Panc1 (cell line): ENCODE data around the gene PPP1R36. TPM values are rescaled to one million over a fixed set of nuclear protein-coding genes. Genes with fewer than 3 reads are reported as not detected.
A peak's percentile ranks its signal among the peaks of the same experiment; 100 is the strongest.

Source experiments
- ATAC-seq: fragments of 200-7000 bp; cut with Tn5 transposase; 2 replicates; pipeline ENCODE4 v1.9.1; 2020; ENCODE audit warnings: mild to moderate bottlenecking, moderate library complexity
- BruUV-seq: library from RNA; stranded (reverse); fragments of 400-500 nt; replicated peaks from 2 replicates; lab custom pipeline; 2021; lab: Mats Ljungman, UMichigan
- CTCF ChIA-PET: fragments of 300-600 bp; sonication (Branson Sonifier 250); formaldehyde crosslinking; loops from one replicate; lab custom pipeline; 2022; ENCODE audit warnings: antibody characterized with exemption; lab: Charles Lee
- POLR2A ChIA-PET: fragments of 300-600 bp; sonication (Branson Sonifier 250); formaldehyde crosslinking; loops from one replicate; lab custom pipeline; 2022; ENCODE audit warnings: antibody characterized with exemption; lab: Charles Lee
- DNase-seq: peaks from one replicate; pipeline ENCODE4 v3.0.0-alpha.2; 2010; ENCODE audit warnings: low read depth, low spot score
- H3K27ac ChIP-seq: 2 replicates; pipeline ENCODE4 v1.5.1; 2011; ENCODE audit warnings: mild to moderate bottlenecking, low read length, inconsistent platforms
- H3K27me3 ChIP-seq: fragments of 200-500 bp; sonication (Bioruptor generic); 2 replicates; pipeline ENCODE4 v1.6.0; 2014; ENCODE audit warnings: low read length, inconsistent platforms; ENCODE audit not compliant: control insufficient read depth, insufficient read depth
- H3K36me3 ChIP-seq: fragments of 200-500 bp; sonication (Bioruptor generic); 2 replicates; pipeline ENCODE4 v1.5.1; 2014; ENCODE audit warnings: inconsistent platforms, mild to moderate bottlenecking, low read length, moderate library complexity; ENCODE audit not compliant: control insufficient read depth, insufficient read depth
- H3K4me1 ChIP-seq: 2 replicates; pipeline ENCODE4 v1.5.1; 2011; ENCODE audit warnings: inconsistent platforms, mild to moderate bottlenecking, low read length, moderate library complexity; ENCODE audit not compliant: control insufficient read depth, insufficient read depth
- H3K4me3 ChIP-seq, 2 experiments: 2 replicates each; pipeline ENCODE4 v1.5.1; 2011 to 2012; ENCODE audit warnings: low read depth in 2 of 2, low read length in 2 of 2, mild to moderate bottlenecking in 2 of 2, inconsistent platforms in 1 of 2, moderate library complexity in 1 of 2
- H3K9me3 ChIP-seq: fragments of 200-500 bp; sonication (Bioruptor generic); 2 replicates; pipeline ENCODE4 v1.5.1; 2014; ENCODE audit warnings: low read depth, mild to moderate bottlenecking, inconsistent platforms, low read length, moderate library complexity; ENCODE audit not compliant: control insufficient read depth, insufficient read depth
- POLR2AphosphoS5 ChIP-seq: IDR thresholded peaks from 2 replicates; pipeline ENCODE4 v1.6.1; 2012; ENCODE audit warnings: mild to moderate bottlenecking, low read depth, low read length, moderate library complexity
- SIN3A ChIP-seq: IDR thresholded peaks from 2 replicates; pipeline ENCODE4 v1.6.1; 2012; ENCODE audit warnings: low read depth, mild to moderate bottlenecking, low read length, moderate library complexity, borderline replicate concordance; ENCODE audit not compliant: insufficient read depth
- TCF7L2 ChIP-seq: IDR thresholded peaks from 2 replicates; pipeline ENCODE4 v1.6.1; 2011; ENCODE audit warnings: mild to moderate bottlenecking, low read depth, low read length, inconsistent platforms
- in situ Hi-C: cut with HindIII; loops from 2 replicates; pipeline ENCODE4 v1.10.0; 2016; ENCODE audit warnings: low sequenced_read_pairs, low pct_unique_long_range_greater_than_20kb
- intact Hi-C: fragments of 100-400 bp; cut with micrococcal nuclease; formaldehyde crosslinking; loops from one replicate; pipeline ENCODE4 v1.10.0; 2022; ENCODE audit not compliant: unreplicated experiment
- total RNA-seq: library from RNA; stranded (reverse); gene quantifications from one replicate; pipeline ENCODE4 v1.2.1, GENCODE V29; 2021; ENCODE audit not compliant: unreplicated experiment
- TF ChIP-seq, protein P1 (sequence below), 2 experiments: IDR thresholded peaks; 2 replicates each; pipeline ENCODE4 v1.6.1; 2011 to 2012; ENCODE audit warnings: low read depth in 2 of 2, control low read depth in 1 of 2, low read length in 1 of 2, mild to moderate bottlenecking in 1 of 2, moderate library complexity in 1 of 2; ENCODE audit not compliant: insufficient read depth in 1 of 2
- TF ChIP-seq, protein P2 (sequence below): fragments of 450-650 bp; IDR thresholded peaks from 2 replicates; pipeline ENCODE4 v1.5.1; 2017; ENCODE audit warnings: mild to moderate bottlenecking

Gene PPP1R36
- total RNA-seq, 1 experiment from 2014 or later, result 0.69 TPM

DNA sequence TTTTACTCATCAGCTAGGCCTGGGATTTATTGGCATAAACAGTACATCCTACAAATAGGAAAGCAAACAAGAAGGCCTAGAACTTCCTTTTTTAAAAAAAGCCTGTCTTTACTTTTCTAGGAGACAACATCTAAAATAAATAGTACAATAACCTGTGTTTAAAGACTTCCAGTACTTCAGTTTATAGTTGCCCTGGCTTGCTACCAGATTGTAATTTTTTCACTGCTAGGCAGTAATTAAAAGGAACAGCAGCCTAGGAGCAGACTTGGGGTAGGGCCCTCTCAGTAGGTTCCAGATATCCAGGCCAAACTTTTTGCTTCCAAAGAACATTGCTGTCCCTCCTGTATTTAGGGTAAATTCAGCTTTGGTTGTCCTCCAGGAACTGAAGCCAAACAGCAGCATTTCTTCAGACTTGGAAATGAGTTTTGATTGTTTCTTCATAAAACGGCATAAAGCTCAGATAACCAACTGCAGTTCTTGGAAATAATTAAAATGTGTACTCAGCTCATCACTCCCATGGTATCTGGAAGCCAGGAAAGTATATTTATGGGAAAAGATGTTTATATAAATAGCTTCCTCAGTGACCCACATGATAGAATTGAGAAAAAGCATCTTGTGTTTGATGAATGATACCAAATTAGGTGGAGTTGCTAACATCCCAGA, 61.7 kb downstream of the PPP1R36 start:
- TF ChIP-seq POLR2AphosphoS5 (no peak), SIN3A (no peak), TCF7L2 (peak; percentile 52; the same call in 1 of the 2 replicates)
- TF ChIP-seq, protein P1, sequence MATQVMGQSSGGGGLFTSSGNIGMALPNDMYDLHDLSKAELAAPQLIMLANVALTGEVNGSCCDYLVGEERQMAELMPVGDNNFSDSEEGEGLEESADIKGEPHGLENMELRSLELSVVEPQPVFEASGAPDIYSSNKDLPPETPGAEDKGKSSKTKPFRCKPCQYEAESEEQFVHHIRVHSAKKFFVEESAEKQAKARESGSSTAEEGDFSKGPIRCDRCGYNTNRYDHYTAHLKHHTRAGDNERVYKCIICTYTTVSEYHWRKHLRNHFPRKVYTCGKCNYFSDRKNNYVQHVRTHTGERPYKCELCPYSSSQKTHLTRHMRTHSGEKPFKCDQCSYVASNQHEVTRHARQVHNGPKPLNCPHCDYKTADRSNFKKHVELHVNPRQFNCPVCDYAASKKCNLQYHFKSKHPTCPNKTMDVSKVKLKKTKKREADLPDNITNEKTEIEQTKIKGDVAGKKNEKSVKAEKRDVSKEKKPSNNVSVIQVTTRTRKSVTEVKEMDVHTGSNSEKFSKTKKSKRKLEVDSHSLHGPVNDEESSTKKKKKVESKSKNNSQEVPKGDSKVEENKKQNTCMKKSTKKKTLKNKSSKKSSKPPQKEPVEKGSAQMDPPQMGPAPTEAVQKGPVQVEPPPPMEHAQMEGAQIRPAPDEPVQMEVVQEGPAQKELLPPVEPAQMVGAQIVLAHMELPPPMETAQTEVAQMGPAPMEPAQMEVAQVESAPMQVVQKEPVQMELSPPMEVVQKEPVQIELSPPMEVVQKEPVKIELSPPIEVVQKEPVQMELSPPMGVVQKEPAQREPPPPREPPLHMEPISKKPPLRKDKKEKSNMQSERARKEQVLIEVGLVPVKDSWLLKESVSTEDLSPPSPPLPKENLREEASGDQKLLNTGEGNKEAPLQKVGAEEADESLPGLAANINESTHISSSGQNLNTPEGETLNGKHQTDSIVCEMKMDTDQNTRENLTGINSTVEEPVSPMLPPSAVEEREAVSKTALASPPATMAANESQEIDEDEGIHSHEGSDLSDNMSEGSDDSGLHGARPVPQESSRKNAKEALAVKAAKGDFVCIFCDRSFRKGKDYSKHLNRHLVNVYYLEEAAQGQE (IDR thresholded peaks at IDR 0.05; ENCODE audit: insufficient read depth in 1 of 2, low read depth in 2 of 2, low read length in 1 of 2), result no peak
- TF ChIP-seq, protein P2, sequence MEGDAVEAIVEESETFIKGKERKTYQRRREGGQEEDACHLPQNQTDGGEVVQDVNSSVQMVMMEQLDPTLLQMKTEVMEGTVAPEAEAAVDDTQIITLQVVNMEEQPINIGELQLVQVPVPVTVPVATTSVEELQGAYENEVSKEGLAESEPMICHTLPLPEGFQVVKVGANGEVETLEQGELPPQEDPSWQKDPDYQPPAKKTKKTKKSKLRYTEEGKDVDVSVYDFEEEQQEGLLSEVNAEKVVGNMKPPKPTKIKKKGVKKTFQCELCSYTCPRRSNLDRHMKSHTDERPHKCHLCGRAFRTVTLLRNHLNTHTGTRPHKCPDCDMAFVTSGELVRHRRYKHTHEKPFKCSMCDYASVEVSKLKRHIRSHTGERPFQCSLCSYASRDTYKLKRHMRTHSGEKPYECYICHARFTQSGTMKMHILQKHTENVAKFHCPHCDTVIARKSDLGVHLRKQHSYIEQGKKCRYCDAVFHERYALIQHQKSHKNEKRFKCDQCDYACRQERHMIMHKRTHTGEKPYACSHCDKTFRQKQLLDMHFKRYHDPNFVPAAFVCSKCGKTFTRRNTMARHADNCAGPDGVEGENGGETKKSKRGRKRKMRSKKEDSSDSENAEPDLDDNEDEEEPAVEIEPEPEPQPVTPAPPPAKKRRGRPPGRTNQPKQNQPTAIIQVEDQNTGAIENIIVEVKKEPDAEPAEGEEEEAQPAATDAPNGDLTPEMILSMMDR, result no peak
- Histone ChIP-seq H3K27me3 (no peaks in the 10 kb centered on the region), H3K27ac (no peak overlapping the region), H3K4me3 (no peak overlapping the region), H3K4me1 (no peaks in the 10 kb centered on the region; the same call in 1 of the 2 replicates), H3K36me3 (no peaks in the 10 kb centered on the region), H3K9me3 (no peaks in the 10 kb centered on the region)
- ATAC-seq, result peak; percentile 60
- intact Hi-C loops, result no loop called here
- ChIA-PET CTCF (no interaction called here), POLR2A (no interaction called here)
- BruUV-seq, result no TSS peak
- in situ Hi-C loops, result no loop called here
- no peak for DNase-seq

DNA sequence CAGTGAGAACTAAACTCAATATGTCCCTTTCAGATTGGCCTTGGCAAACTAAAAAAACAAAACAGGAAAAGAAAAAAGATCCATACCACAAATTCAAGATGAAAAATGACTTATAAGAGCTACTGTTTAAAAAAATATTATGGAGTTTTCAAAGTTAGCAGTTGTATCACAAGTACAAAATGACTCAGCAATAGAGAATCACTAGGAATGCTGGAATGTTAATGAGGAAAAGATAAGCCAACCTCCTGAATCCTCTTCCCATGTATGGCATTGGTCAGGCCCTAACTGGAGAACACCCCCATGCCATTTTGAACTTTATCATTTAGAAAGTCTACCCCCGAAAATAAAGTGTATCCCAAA, 62.2 kb downstream of the PPP1R36 start:
- intact Hi-C loops, result no loop called here
- no peak overlapping the region; the same call in 1 of the 2 replicates for H3K27ac ChIP-seq
- ATAC-seq, result no peak

More for the DNA sequence above, 62.2 kb downstream of the PPP1R36 start:
- no TSS peak for BruUV-seq
- DNase-seq, result no peak
- Histone ChIP-seq H3K36me3 (no peaks in the 10 kb centered on the region), H3K4me3 (no peak overlapping the region), H3K4me1 (no peaks in the 10 kb centered on the region; the same call in 1 of the 2 replicates), H3K9me3 (no peaks in the 10 kb centered on the region), H3K27me3 (no peaks in the 10 kb centered on the region)
- CTCF ChIA-PET, result no interaction called here
- TF ChIP-seq POLR2AphosphoS5 (no peak), TCF7L2 (no peak), SIN3A (no peak)
- TF ChIP-seq, protein P2, result no peak
- TF ChIP-seq, protein P1 (IDR thresholded peaks at IDR 0.05; ENCODE audit: insufficient read depth in 1 of 2, low read depth in 2 of 2, low read length in 1 of 2), result no peak
- in situ Hi-C loops, result no loop called here
- POLR2A ChIA-PET, result no interaction called here
